Ureter (tissue), 1 donor: ENCODE measurements around the gene JUNB. TPM values are rescaled to one million over a fixed set of nuclear protein-coding genes. Genes with fewer than 3 reads are reported as not detected.
"Not testable (repeated sequence)": the region's sequence is repeated elsewhere in the genome, so short reads cannot be mapped to it uniquely, and the experiment has no call there.

Source experiments
- DNase-seq: peaks from one replicate; pipeline ENCODE4 v3.0.0-alpha.2; 2020; ENCODE audit warnings: low spot score
- total RNA-seq: library from RNA; stranded (reverse); gene quantifications from one replicate; pipeline ENCODE4 v1.2.4, GENCODE V29; 2023
- donor health status: DM: yes; HTN: yes; CAD: no.

JUNB gene
- total RNA-seq, 1 donor from 2014 or later, result 191 TPM

DNA sequence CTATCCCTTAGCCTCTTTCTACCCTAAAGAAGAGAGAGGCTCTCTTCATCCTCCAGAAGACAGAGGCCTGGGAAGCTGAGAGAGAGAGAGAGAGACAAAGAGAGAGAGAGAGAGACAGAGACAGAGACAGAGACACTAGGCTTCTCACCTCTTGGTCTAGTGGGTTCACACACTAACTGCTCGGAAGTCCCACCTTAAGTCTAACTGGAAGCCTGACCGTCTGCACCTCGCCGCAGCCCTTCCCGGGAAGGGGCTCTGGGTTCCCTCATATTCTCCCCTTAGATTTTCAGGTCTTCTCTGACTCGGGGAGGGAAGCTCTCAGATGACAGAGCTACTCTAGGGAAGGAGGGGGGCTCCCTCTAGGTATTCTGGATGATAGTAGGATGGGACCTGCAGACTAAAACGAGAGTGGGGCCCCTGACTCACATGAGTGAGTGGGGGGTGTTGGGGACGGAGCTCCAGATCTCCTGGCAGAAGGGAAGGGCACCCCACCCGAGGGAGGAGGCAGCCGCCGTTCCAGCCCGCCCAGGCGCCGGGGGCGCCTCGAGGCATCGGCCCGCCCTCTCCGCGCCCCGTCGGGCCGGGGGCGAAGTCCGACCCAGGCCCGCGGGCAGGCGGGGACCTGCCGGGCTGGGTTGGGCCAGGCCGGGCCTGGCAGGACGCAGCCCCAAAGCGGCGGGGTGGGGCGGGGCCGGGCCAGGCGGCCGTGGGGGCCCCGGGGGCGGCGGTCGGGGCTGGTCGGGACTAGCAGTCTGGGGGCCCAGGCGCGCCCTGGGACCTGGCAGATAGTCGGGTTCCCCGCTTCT is 2.0 kb upstream of the JUNB start:
- no peak for DNase-seq

DNA sequence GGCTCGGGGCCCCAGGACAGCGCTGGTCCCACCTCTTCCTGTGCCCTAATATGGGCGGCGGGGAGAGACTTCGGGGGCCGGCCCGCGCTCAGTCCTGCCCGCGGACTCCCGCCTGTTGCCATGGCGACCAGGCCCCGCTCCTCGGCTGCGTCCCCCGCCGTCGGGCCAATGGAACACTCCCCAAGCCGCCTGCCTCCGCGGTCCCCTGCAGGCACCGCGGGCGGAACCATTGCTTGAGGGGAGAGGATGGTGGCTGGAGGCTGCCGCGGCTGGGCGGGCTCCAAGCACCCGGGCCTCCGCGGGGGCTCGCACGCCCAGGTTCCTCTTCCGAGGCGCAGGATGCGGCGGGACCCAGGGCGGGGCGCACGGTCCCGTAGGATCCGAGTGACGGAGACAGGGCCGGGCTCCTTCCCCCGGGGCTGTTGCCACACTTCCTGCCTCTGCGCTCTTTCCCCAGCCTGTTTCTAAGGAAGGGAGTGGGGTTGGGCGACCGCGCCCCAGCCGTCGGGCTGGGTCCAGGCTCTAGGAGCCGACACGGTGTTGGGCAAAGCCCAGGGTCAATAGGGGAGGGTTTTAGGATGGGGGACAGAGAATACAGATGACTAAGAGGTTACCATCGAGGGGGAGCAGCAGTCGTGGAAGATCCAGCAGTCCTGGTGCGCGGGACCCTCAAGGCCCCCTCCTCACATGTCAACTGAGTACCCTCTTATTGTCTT is 1.2 kb upstream of the JUNB start:
- peak; percentile 97 for DNase-seq

DNA sequence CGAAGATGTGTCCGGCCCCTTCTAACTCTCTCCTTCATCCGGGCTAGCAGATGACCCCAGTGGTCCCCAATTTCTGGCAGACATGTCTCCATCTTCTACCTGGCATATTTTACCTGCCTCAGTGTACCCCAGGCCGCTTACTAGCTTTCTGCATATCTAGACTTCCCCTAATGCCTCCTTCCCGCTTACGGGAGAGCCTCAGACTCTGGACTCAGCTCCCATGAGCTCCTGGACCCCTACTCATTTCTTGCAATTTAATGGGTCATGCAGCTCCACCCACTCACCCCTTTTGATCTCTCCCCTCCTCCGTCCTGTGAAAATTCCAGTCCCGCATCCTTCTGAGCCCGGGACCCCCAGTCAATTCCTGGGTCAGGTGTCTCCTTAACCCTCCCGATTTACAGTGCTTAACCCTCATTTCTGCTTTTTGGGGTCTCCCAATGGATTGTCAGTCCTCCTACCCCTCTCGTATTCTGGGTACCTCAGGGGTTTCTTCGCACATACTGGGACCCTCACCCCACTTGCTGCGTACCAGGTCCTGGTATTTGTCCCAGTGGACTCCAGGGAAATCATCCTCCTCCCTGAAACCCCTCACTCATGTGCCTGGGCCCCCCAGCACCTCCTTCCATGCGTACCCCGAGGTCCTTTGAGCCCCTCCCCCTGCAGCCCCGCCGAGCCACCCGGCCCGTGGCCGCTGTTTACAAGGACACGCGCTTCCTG is 500 bp upstream of the JUNB start:
- DNase-seq, result peak; percentile 55

DNA sequence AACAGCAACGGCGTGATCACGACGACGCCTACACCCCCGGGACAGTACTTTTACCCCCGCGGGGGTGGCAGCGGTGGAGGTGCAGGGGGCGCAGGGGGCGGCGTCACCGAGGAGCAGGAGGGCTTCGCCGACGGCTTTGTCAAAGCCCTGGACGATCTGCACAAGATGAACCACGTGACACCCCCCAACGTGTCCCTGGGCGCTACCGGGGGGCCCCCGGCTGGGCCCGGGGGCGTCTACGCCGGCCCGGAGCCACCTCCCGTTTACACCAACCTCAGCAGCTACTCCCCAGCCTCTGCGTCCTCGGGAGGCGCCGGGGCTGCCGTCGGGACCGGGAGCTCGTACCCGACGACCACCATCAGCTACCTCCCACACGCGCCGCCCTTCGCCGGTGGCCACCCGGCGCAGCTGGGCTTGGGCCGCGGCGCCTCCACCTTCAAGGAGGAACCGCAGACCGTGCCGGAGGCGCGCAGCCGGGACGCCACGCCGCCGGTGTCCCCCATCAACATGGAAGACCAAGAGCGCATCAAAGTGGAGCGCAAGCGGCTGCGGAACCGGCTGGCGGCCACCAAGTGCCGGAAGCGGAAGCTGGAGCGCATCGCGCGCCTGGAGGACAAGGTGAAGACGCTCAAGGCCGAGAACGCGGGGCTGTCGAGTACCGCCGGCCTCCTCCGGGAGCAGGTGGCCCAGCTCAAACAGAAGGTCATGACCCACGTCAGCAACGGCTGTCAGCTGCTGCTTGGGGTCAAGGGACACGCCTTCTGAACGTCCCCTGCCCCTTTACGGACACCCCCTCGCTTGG is 966 bp downstream of the JUNB start:
- DNase-seq, result peak; percentile 78

DNA sequence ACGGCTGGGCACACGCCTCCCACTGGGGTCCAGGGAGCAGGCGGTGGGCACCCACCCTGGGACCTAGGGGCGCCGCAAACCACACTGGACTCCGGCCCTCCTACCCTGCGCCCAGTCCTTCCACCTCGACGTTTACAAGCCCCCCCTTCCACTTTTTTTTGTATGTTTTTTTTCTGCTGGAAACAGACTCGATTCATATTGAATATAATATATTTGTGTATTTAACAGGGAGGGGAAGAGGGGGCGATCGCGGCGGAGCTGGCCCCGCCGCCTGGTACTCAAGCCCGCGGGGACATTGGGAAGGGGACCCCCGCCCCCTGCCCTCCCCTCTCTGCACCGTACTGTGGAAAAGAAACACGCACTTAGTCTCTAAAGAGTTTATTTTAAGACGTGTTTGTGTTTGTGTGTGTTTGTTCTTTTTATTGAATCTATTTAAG is 1.6 kb downstream of the JUNB start:
- peak; percentile 53 for DNase-seq

DNA sequence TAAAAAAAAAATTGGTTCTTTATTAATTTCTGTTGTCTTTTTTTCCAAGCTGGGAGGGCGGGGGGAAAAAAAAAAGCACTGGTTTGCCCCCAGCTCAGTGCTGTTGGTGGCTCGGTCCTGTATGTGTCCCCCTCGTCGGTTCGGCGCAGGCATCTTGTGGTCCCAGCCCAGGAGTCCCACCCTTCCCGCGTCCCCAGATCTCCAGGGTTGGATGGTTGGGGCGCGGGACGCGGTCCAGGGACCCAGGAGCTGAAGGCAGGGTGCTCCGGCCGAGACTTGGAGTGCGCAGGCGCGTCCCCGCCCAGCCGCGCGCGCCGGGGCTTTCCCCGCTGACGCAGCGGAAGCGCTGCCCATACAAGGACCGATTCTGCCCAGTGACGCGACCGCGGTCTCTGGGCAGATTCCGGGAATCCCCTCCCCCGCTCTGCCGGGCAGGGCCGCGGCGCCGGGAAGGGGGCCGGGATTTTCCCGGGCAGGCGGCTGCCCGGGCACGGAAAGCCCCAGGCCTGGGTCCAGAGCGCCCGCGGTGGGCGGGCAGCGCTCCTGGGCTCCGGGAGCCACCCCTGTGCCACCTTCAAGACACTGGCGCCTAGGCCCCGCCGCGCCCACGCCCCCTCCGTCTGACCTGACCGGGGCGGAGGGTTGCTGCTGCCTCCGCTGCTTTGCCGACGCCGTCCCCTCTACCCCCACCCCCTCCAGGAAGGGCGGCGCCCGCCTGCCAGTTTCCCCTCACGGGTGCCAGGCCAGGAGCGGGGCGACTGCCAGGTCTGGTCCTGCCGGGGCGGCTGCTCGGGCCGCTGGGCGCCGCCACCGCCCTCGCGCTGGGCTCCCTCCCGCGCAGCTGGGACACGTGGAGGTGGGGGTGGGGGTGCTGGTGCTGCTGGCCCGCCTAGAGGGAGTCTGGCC is 2.3 kb downstream of the JUNB start:
- DNase-seq, result peak; percentile 94

DNA sequence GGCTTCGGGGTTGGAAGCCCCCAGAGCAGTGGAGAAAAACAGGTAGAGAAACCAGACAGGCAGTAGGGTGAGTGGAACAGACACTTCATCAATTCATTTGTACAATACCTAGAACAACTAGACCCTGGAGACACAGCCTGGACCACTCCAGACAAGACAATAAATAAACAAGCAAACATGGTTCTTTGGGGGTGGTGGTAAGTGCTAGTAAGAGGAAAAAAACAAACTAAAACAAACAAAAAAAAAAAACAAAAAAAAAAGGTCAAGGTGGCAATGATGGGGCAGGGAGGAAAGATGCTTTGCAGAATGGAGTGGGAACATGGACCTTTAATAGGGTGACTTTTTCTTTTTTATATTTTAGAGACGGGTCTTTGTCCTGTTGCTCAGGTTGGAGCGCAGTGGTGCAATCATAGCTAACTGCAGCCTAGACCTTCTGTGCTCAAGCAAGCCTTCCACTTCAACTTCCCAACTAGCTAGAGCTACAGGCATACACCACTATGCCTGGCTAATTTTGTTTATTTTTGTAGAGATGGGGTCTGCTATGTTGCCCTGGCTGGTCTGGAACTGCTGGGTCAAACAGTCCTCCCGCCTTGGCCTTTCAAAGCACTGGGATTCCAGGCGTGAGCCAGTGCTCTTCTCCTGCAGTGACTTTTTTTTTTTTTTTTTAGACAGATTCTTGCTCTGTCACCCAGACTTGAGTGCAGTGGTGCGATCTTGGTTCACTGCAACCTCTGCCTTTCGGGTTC is 3.1 kb downstream of the JUNB start:
- peak; percentile 45 for DNase-seq

DNA sequence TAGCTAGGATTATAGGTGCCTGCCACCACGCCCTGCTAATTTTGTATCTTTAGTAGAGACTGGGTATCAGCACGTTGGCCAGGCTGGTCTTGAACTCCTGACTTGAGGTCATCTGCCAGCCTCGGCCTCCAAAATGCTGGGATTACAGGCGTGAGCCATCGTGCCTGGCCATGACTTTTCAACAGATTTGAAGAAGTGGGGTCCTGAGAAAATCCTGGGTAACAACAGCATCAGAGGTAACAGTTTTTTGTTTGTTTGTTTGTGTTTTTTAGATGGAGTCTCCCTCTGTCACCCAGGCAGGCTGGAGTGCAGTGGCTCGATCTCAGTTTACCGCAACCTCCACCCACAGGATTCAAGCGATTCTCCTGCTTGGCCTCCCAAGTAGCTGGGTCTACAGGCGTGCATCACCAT is 3.7 kb downstream of the JUNB start:
- no peak for DNase-seq

DNA sequence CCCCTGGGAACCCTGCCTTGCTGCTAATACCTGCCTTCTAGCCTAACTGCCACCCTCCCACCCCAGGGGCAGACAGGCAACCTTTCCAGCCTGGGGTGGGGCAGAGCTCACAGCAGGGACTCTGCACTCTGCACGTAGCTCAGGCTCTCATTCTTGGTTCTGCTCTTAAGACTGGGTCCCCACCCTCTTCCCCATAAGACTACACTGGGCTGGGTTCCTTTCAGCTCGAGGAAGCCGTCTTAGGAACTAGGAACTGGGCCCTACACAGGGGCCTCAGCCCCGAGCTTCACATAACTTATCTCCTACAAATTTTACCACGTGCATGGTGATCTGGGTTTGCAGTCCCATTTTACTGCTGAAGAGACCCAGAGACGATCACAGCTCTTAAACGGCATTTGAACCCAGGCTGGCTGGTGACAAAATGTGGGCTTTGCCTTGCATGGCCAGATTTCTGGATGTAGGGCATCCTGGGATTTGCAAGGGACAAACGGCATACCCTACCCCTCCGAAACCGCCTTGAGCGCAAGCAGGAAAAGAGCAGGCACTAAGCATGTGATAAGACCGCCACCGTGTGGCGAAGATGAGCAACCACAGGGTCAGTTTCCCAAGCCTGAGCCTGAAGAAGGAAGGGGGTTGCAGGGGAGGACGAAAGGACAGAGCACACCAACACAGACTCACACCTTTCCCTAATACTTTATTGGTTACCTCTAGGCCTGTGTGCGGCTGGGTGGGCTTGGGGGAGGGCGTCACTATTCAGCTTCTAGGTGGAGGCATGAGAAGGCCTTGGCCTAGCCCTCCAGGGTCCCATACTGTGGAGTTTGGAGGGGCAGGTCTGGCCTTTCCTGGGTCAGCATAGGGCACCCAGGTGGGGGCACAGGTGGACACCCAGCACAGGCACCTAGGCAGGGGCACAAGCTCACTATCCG is 5.1 kb downstream of the JUNB start:
- peak; percentile 83 for DNase-seq

DNA sequence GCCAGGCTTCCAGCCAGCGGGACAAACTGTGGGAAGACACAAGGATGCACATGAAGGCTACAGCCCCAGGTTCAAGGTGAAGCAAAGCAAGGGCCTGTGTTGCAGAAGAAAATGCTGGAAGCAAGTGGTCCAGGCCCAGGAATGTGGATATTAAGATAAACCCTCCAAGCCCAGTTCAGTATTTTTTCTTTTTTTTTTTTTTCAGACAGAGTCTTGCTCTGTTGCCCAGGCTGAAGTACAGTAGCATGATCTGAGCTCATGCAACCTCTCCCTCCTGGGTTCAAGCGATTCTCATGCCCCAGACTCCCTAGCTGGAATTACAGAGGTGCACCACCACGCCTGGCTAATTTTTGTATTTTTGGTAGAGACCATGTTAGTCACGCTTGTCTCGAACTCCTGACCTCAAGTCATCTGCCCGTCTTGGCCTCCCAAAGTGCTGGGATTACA is 5.9 kb downstream of the JUNB start:
- DNase-seq, result no peak

DNA sequence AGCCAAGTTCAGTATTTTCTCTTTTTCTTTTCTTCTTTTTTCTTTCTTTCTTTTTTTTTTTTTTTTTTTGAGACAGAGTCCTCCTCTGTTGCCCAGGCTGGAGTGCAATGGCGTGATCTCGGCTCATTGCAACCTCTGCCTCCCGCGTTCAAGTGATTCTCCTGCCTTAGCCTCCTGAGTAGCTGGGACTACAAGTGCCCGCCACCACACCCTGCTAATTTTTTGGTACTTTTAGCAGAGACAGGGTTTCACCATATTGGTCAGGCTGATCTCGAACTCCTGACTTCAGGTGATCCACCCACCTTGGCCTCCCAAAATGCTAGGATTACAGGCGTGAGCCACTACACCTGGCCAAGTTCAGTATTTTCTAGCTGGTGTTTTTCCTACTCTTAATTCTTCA is 6.3 kb downstream of the JUNB start:
- not testable (repeated sequence) for DNase-seq

DNA sequence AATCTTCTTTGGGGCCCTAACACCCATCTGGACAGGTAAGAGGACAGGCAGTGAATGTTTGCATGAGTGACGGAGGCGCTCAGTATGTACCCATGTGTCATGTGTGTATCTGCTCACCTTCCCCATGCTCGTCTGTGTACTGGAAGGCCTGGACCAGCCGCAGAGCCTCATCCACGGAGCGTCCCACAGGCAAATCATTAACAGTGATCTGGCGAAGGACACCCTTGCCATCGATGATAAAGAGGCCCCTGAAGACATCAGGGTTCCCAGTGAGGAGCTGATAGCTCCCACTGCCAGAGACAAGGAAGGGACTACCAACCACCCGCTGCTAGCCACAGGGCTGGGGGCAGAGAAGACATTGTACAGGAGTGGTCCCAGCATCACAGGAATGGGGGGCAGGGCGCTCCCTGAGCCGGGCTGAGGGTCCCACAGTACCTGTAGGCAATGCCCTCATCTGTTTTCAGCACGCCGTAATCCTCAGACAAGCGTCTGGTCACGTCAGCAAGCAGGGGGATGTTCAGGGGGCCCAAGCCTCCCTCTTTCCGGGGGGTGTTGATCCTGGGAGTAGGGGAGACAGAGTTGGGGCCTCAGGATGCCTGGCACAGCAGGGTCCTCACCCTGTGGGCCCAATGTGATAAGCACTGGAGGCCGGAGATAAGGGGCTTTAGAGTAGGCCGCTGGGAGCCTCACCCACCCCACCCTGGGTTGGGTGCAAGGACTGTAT is 8.6 kb downstream of the JUNB start:
- no peak for DNase-seq

DNA sequence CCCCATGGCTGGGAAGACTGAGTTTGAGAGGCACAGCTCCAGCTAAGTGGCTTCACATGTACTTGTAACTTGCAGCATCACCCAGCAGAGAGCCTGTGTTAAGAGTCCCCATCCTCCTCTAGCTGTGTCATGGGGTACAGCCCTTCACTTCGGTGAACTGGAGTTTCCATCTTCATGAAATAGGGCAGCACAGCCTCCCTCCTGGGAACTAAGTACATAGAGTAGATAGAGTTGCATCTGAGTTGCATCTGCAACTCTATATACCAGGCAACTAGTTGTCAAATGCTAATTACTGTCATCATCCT is 9.1 kb downstream of the JUNB start:
- DNase-seq, result no peak

DNA sequence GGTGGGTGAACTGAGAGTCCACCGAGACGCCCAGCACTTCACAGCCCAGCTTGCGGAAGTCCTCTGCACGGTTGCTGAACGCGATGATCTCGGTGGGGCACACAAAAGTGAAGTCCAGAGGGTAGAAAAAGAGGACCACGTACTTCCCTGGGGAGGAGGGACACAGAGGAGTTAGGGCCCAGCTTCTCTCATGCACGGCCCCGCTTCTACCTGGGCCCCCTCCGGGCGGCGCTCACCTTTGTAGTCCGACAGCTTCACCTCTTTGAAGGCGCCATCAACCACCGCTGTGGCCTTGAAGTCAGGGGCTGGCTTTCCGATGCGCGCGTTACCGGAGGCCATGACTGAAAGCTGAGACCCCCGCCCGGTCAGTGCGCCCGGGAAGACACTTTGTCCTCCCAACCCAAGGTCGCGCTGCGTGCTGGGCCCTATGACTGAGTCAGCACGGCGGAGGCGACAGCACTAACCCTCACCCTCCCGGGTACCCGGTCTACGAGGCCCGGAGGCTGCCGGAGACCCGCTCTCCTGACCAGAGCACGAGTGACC is 9.7 kb downstream of the JUNB start:
- DNase-seq, result no peak

DNA sequence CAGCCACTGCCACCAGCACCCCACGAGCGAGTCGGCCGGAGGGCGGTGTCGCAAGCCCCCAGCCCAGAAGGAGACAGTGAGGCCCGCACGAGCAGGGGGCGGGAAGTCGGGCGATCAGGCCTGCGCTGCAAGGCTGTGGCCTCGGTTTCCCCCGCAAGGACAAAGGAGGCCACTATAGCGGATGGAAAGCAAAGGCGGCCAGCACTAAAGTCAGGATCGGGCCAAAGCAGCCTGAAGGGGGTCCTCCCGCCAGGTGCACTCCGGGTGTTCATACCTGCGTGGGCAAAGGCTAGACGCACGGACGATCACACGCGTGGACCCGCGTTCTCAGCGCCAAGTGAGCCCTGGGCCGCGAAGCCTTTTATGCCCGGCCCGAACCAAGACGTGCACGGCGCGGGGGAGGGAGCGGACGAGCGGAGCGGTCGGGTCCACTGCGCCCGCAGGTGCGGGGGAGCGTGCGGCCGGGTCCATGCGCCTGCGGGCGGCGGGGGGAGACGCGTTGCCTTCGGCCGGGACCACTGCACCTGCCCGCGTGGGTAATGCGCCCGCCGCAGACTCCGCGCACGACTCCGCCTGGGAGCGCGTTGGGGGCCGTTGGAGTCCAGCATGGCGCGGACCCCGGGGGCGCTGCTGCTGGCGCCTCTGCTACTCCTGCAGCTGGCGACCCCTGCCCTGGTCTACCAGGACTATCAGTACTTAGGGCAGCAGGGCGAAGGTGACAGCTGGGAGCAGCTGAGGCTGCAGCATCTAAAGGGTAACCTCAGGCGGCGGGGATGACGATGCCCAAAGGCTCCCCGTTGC is 10.4 kb downstream of the JUNB start, which contains the start of the genes PRDX2 and THSD8:
Gene PRDX2 (minus strand): TSS at position 335 of the 801 bp plus-strand sequence. CDS start 539 bp downstream, outside the sequence.
Gene THSD8 (plus strand): TSS at position 604 of the 801 bp plus-strand sequence. CDS start 3 bp downstream, at position 607.
- no peak for DNase-seq

DNA sequence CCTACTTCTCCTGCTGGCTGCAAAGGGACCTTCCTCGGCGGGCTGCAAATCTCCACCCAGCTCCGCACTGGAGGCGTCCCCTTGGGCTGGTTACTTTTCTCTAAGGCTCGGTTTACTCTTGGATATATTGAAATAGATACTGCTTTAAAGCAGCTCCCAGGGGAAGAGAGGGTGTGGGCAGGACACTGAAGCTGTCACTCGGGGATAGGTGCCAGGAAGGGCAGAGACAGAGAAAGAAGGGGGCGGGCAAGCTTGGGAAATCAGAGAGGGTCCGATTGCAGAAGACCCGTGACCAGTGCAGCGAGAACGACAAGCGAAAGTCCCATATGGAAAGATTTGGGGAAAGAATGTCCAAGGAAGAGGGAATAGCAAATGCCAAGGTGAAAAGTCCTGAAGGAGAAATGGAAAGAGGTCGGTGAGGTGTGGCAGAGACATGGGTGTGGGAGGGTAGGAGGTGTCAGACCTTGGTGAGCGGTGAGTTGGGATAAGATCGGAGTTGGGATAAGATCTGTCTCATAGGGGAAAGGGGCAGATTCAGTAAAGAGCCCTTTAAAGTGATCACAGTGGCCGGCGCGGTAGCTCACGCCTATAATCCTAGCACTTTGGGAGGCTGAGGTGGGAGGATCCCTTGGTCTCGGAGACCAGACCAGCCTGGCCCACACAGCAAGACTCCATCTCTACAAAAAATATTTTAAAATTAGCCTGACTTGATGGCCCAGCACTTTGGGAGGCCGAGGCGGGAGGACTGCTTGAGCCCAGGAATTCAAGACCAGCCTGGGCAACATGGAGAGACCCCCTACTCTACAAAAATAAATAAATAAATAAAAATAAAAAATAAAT is 11.2 kb downstream of the JUNB start:
- no peak for DNase-seq
